ENCODE measurements around the gene THSD7A. TPM values are rescaled to one million over a fixed set of nuclear protein-coding genes. Genes with fewer than 3 reads are reported as not detected.

Gene THSD7A
- total and polyA plus RNA-seq, 2 of the 13 experiments (the other 11 are each of a cell fraction or from before 2014, with no cell fraction given), result 0.01 to 0.07 TPM

DNA sequence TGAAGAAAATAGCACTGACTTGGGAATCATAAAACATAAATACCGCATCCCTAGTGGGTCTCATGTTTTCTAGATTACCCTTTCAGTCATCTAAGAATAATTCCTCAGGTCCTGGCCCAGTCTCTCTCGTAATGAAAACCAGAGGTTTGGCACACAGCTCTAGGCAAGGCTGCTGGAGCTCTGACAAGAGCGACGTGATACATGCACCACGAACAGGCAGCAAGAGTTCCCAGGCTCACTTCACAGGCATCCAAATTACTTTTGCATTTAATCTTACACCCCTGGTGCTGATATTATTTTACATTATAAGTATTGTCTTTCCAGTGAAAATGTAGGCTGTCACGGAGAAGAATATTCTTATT lies 105.2 kb downstream of the THSD7A start (continued):
- TF ChIP-seq ZNF20 (CRISPR knock-in tag; IDR thresholded peaks at IDR 0.05), result no peak

DNA sequence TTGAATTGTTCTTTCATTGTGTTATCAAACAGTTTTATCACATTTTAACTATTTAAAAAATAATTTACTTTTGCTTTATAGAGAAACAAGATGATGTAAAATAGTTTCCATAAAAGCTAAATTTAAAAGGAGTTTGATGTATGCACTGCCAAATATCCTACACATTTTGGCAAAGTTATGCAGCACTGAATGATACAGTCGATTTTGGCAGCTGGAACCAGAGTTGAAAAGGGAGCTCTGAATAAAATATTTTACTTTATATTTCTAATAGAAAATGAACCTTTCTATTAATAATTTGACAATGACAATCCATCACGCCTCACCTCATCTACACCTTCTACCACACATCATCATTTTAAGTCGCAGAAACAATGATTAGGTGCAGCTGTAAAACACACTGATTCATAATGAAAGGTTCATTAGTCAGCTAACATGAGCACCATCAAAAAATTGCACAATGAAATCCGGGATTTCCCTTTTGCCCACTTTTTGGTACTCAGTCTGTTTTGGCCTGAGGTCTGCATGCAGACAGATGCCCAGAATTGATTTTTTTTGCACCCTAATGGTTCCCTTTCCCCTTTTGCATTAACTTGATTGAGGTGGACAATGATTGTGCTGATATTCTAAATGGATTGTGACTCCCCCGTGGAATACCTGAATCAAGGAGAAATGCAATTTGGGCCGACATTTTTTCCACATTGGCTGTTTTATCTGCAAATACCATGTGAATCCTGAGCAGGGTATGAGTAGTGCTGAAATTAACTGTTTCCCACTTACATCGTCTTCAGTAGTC lies 105.8 kb downstream of the THSD7A start:
- no TSS peak for BruUV-seq (replicated peaks)

More for the DNA sequence above, 105.8 kb downstream of the THSD7A start:
- no peaks in the 10 kb centered on the region for H3K9me3 ChIP-seq (ENCODE audit: low read length)
- TF ChIP-seq, protein P1, sequence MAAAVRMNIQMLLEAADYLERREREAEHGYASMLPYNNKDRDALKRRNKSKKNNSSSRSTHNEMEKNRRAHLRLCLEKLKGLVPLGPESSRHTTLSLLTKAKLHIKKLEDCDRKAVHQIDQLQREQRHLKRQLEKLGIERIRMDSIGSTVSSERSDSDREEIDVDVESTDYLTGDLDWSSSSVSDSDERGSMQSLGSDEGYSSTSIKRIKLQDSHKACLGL (CRISPR knock-in tag; IDR thresholded peaks at IDR 0.05), result no peak
- no peak for TF ChIP-seq ZNF558 (CRISPR knock-in tag; IDR thresholded peaks at IDR 0.05; ENCODE audit: borderline replicate concordance)
- TF ChIP-seq, protein P2, sequence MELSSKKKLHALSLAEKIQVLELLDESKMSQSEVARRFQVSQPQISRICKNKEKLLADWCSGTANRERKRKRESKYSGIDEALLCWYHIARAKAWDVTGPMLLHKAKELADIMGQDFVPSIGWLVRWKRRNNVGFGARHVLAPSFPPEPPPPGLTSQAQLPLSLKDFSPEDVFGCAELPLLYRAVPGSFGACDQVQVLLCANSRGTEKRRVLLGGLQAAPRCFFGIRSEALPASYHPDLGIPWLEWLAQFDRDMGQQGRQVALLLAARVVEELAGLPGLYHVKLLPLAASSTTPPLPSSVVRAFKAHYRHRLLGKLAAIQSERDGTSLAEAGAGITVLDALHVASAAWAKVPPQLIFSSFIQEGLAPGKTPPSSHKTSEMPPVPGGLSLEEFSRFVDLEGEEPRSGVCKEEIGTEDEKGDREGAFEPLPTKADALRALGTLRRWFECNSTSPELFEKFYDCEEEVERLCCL (CRISPR knock-in tag; IDR thresholded peaks at IDR 0.05; ENCODE audit: borderline replicate concordance), result no peak
- TF ChIP-seq NCOA5 (CRISPR knock-in tag; IDR thresholded peaks at IDR 0.05), result no peak
- no peak for TF ChIP-seq GATAD2A (CRISPR knock-in tag; IDR thresholded peaks at IDR 0.05)
- no peak for TF ChIP-seq ZNF414 (CRISPR knock-in tag; IDR thresholded peaks at IDR 0.05)
- TF ChIP-seq ZSCAN31 (CRISPR knock-in tag; IDR thresholded peaks at IDR 0.05; ENCODE audit: low read depth), result no peak
- no peak for TF ChIP-seq TSC22D2 (CRISPR knock-in tag; IDR thresholded peaks at IDR 0.05; ENCODE audit: borderline replicate concordance)
- TF ChIP-seq ZNF562 (CRISPR knock-in tag; IDR thresholded peaks at IDR 0.05; ENCODE audit: borderline replicate concordance), result no peak
- TF ChIP-seq, protein P3, sequence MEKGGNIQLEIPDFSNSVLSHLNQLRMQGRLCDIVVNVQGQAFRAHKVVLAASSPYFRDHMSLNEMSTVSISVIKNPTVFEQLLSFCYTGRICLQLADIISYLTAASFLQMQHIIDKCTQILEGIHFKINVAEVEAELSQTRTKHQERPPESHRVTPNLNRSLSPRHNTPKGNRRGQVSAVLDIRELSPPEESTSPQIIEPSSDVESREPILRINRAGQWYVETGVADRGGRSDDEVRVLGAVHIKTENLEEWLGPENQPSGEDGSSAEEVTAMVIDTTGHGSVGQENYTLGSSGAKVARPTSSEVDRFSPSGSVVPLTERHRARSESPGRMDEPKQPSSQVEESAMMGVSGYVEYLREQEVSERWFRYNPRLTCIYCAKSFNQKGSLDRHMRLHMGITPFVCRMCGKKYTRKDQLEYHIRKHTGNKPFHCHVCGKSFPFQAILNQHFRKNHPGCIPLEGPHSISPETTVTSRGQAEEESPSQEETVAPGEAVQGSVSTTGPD (CRISPR knock-in tag; IDR thresholded peaks at IDR 0.05), result no peak
- TF ChIP-seq HCFC1 (IDR thresholded peaks at IDR 0.05; ENCODE audit: low read depth, low read length), result no peak
- no peak for TF ChIP-seq ZNF3 (CRISPR knock-in tag; IDR thresholded peaks at IDR 0.05)
- TF ChIP-seq MZF1 (CRISPR knock-in tag; IDR thresholded peaks at IDR 0.05; ENCODE audit: borderline replicate concordance), result no peak
- TF ChIP-seq, protein P4, sequence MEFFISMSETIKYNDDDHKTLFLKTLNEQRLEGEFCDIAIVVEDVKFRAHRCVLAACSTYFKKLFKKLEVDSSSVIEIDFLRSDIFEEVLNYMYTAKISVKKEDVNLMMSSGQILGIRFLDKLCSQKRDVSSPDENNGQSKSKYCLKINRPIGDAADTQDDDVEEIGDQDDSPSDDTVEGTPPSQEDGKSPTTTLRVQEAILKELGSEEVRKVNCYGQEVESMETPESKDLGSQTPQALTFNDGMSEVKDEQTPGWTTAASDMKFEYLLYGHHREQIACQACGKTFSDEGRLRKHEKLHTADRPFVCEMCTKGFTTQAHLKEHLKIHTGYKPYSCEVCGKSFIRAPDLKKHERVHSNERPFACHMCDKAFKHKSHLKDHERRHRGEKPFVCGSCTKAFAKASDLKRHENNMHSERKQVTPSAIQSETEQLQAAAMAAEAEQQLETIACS (CRISPR knock-in tag; IDR thresholded peaks at IDR 0.05), result no peak
- no peak for TF ChIP-seq TBX2 (CRISPR knock-in tag; IDR thresholded peaks at IDR 0.05; ENCODE audit: borderline replicate concordance)
- intact Hi-C loops (cut with micrococcal nuclease; ENCODE audit: unreplicated experiment), result no loop called here
- no peaks in the 10 kb centered on the region for H3K36me3 ChIP-seq (replicated peaks in 1 of 2; ENCODE audit: control insufficient read depth in 1 of 2, insufficient read depth in 2 of 2, low read length in 2 of 2)
- H3K4me3 ChIP-seq (replicated peaks in 1 of 3; ENCODE audit: insufficient read depth in 1 of 3, low read depth in 2 of 3, low read length in 3 of 3), result no peak overlapping the region
- no peaks in the 10 kb centered on the region; a peak in 1 of 5 replicates for H3K27me3 ChIP-seq (ENCODE audit: control insufficient read depth in 1 of 2, insufficient read depth in 2 of 2, low read length in 2 of 2)
- DNase-seq (ENCODE audit: low spot score) (no peak), ATAC-seq (no peak), FAIRE-seq (no peak)
- POLR2A ChIA-PET, result no interaction called here
- H4K20me1 ChIP-seq (ENCODE audit: insufficient read depth, low read length), result no peaks in the 10 kb centered on the region
- CTCF ChIA-PET (ENCODE audit: low intra/inter-chr PET ratio, low total read pairs), result no interaction called here
- WGBS (ENCODE audit: low lambda C conversion rate), result 15% methylated on average over 7 of the region's 7 CpGs
- in situ Hi-C loops (cut with HindIII; ENCODE audit: extremely low pct_ligation_motif_present, low pct_unique_long_range_greater_than_20kb), result no loop called here
- H3K9ac ChIP-seq (ENCODE audit: insufficient read depth, low read depth, low read length), result no peak overlapping the region
- no peaks in the 10 kb centered on the region for H3K79me2 ChIP-seq (ENCODE audit: insufficient read depth, low read length)
- H3K4me1 ChIP-seq (ENCODE audit: insufficient read depth, low read length), result no peaks in the 10 kb centered on the region
- H3K27ac ChIP-seq (ENCODE audit: extremely low read length, insufficient read depth, low read length), result no peak overlapping the region
- no peak overlapping the region for H2AFZ ChIP-seq (ENCODE audit: low read length)
- no peak overlapping the region for H3K4me2 ChIP-seq (ENCODE audit: low read depth, low read length)
